K562 (cell line): Measurements from ENCODE around the gene FNBP1. TPM values are rescaled to one million over a fixed set of nuclear protein-coding genes. Genes with fewer than 3 reads are reported as not detected.

Source experiments
- CREBBP ChIP-seq: IDR thresholded peaks from one replicate; pipeline ENCODE4 v1.6.1; 2012; ENCODE audit warnings: low read depth, mild to moderate bottlenecking, control low read depth, inconsistent platforms, low read length
- DIDO1 ChIP-seq: fragments of 450-650 bp; IDR thresholded peaks from 2 replicates; pipeline ENCODE4 v1.6.1; 2016; ENCODE audit warnings: low read depth, missing biosample characterization, missing genetic modification characterization
- FOXO4 ChIP-seq: fragments of 450-650 bp; formaldehyde crosslinking; IDR thresholded peaks from 2 replicates; pipeline ENCODE4 v1.4.0; 2020; ENCODE audit warnings: mild to moderate bottlenecking, moderate library complexity
- HMGN3 ChIP-seq: IDR thresholded peaks from 2 replicates; pipeline ENCODE4 v1.6.1; 2011; ENCODE audit warnings: borderline replicate concordance, low read depth, mild to moderate bottlenecking, mixed read lengths, low read length; ENCODE audit not compliant: insufficient read length; ENCODE audit errors: extremely low read depth
- KAT8 ChIP-seq: fragments of 450-650 bp; IDR thresholded peaks from 2 replicates; pipeline ENCODE4 v1.6.1; 2016; ENCODE audit warnings: low read depth, mild to moderate bottlenecking
- NCOA1 ChIP-seq: fragments of 450-650 bp; IDR thresholded peaks from 2 replicates; pipeline ENCODE4 v1.6.1; 2016; ENCODE audit warnings: low read depth
- PTBP1 ChIP-seq: fragments of 200-400 bp; formaldehyde crosslinking; IDR thresholded peaks from 2 replicates; pipeline ENCODE4 v1.6.1; 2017; ENCODE audit warnings: low read depth, low read length
- RBM25 ChIP-seq: fragments of 200-400 bp; formaldehyde crosslinking; IDR thresholded peaks from 2 replicates; pipeline ENCODE4 v1.6.1; 2018; ENCODE audit warnings: low read length, low read depth, moderate library complexity; ENCODE audit not compliant: severe bottlenecking
- RREB1 ChIP-seq: fragments of 250-450 bp; sonication (Bioruptor Pico); IDR thresholded peaks from 2 replicates; pipeline ENCODE4 v1.4.0; 2020
- YY1 ChIP-seq, 3 experiments: IDR thresholded peaks; 2 replicates each; pipeline ENCODE4 v1.6.1; 2011; ENCODE audit warnings: low read length in 2 of 3, mild to moderate bottlenecking in 2 of 3, moderate library complexity in 2 of 3, borderline replicate concordance in 1 of 3, control low read depth in 1 of 3, low read depth in 1 of 3; ENCODE audit not compliant: insufficient read depth in 3 of 3, insufficient replicate concordance in 2 of 3, control insufficient read depth in 1 of 3, insufficient read length in 1 of 3; ENCODE audit errors: extremely low read depth in 1 of 3
- ZFP36 ChIP-seq: fragments of 150-350 bp; IDR thresholded peaks from 2 replicates; pipeline ENCODE4 v1.6.1; 2018; ENCODE audit warnings: low read length, low read depth; ENCODE audit not compliant: partially characterized antibody
- ZNF212 ChIP-seq: fragments of 450-650 bp; formaldehyde crosslinking; IDR thresholded peaks from 2 replicates; pipeline ENCODE4 v1.4.0; 2020; ENCODE audit warnings: mild to moderate bottlenecking
- polyA plus RNA-seq, 8 experiments: library from polyadenylated mRNA; depleted of rRNA in 4 of 8; stranded (reverse) in 5 of 8; unstranded in 3 of 8; fragments of >200 nt; fragmentation: Nextera tagmentation in 2 of 8; fragmentation: Illumina TruSeq in 1 of 8; extraction: Ambion mirVana in 2 of 8; extraction: Trizol in 1 of 8; gene quantifications; 2 replicates each; pipeline versions ENCODE4 v1.2.1 to v1.2.3, GENCODE V29; 2011 to 2014; ENCODE audit warnings: inconsistent platforms in 1 of 8, missing spikeins in 1 of 8
- total RNA-seq, 7 experiments: library from RNA; depleted of rRNA in 6 of 7; stranded (reverse); fragments of >200 nt in 6 of 7; fragmentation: Illumina TruSeq in 2 of 7; extraction: Trizol in 2 of 7; gene quantifications; 2 replicates each; pipeline versions ENCODE4 v1.2.1 to v1.2.3, GENCODE V29; 2011 to 2021; ENCODE audit warnings: low replicate concordance in 1 of 7
- TF ChIP-seq, protein P1 (sequence below), 2 experiments: IDR thresholded peaks; 2 replicates each; pipeline ENCODE4 v1.6.1; 2012; ENCODE audit warnings: improper control_type of control experiment in 2 of 2, low read depth in 2 of 2, low read length in 2 of 2, borderline replicate concordance in 1 of 2
- TF ChIP-seq, protein P2 (sequence below): fragments of 450-650 bp; formaldehyde crosslinking; IDR thresholded peaks from 2 replicates; pipeline ENCODE4 v1.4.0; 2020; ENCODE audit warnings: mild to moderate bottlenecking, moderate library complexity
- TF ChIP-seq, protein P3 (sequence below): sonication (generic); formaldehyde crosslinking; IDR thresholded peaks from 2 replicates; pipeline ENCODE4 v1.9.0; 2022; ENCODE audit warnings: mild to moderate bottlenecking, missing genetic modification reagents

Gene FNBP1
- total and polyA plus RNA-seq, 9 of the 15 experiments (the other 6 are each of a cell fraction or from before 2014, with no cell fraction given) = 1.8 to 14.9 (median 7.6) TPM

- no peak for TF ChIP-seq HMGN3
- no peak for TF ChIP-seq ZNF212
- peak; percentile 69 for TF ChIP-seq ZFP36
- no peak for TF ChIP-seq DIDO1 (tag)
- no peak for TF ChIP-seq NCOA1
- TF ChIP-seq, protein P1, sequence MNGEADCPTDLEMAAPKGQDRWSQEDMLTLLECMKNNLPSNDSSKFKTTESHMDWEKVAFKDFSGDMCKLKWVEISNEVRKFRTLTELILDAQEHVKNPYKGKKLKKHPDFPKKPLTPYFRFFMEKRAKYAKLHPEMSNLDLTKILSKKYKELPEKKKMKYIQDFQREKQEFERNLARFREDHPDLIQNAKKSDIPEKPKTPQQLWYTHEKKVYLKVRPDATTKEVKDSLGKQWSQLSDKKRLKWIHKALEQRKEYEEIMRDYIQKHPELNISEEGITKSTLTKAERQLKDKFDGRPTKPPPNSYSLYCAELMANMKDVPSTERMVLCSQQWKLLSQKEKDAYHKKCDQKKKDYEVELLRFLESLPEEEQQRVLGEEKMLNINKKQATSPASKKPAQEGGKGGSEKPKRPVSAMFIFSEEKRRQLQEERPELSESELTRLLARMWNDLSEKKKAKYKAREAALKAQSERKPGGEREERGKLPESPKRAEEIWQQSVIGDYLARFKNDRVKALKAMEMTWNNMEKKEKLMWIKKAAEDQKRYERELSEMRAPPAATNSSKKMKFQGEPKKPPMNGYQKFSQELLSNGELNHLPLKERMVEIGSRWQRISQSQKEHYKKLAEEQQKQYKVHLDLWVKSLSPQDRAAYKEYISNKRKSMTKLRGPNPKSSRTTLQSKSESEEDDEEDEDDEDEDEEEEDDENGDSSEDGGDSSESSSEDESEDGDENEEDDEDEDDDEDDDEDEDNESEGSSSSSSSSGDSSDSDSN (IDR thresholded peaks at IDR 0.05; ENCODE audit: borderline replicate concordance in 1 of 2, low read depth in 2 of 2, low read length in 2 of 2) = peak; percentile 64 to 86; a peak in 2 of 4 replicates
- no peak for TF ChIP-seq PTBP1
- TF ChIP-seq YY1 (IDR thresholded peaks at IDR 0.05; ENCODE audit: borderline replicate concordance in 1 of 3, control insufficient read depth in 1 of 3, extremely low read depth in 1 of 3, insufficient read depth in 3 of 3, insufficient read length in 1 of 3, insufficient replicate concordance in 2 of 3, low read depth in 1 of 3, low read length in 2 of 3) = peak in 1 of 3 experiments; percentile 6
- no peak for TF ChIP-seq RREB1 (CRISPR knock-in tag)
- TF ChIP-seq, protein P2, sequence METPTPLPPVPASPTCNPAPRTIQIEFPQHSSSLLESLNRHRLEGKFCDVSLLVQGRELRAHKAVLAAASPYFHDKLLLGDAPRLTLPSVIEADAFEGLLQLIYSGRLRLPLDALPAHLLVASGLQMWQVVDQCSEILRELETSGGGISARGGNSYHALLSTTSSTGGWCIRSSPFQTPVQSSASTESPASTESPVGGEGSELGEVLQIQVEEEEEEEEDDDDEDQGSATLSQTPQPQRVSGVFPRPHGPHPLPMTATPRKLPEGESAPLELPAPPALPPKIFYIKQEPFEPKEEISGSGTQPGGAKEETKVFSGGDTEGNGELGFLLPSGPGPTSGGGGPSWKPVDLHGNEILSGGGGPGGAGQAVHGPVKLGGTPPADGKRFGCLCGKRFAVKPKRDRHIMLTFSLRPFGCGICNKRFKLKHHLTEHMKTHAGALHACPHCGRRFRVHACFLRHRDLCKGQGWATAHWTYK (CRISPR knock-in tag) = 0 out of 2 replicates have a peak, but pooled peaks have one; percentile 43
- TF ChIP-seq KAT8 = no peak
- TF ChIP-seq RBM25 = peak; percentile 79
- TF ChIP-seq FOXO4 (CRISPR knock-in tag) = 0 out of 2 replicates have a peak, but pooled peaks have one; percentile 2
- TF ChIP-seq CREBBP = no peak
- TF ChIP-seq, protein P3, sequence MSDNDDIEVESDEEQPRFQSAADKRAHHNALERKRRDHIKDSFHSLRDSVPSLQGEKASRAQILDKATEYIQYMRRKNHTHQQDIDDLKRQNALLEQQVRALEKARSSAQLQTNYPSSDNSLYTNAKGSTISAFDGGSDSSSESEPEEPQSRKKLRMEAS (CRISPR knock-in tag) = no peak
These were observed 204.2 kb downstream of the FNBP1 start (continued) for GRCh38 chr9:129838707-129839259.
